SJSA1 (cell line): Measurements from ENCODE around the gene SPINK7. TPM values are rescaled to one million over a fixed set of nuclear protein-coding genes. Genes with fewer than 3 reads are reported as not detected.
"Not testable (repeated sequence)": the region's sequence is repeated elsewhere in the genome, so short reads cannot be mapped to it uniquely, and the experiment has no call there.

Experiments
- DNase-seq, 2 experiments: peaks; one replicate each; pipeline ENCODE4 v3.0.0-alpha.2; 2015 to 2020; ENCODE audit warnings: low spot score in 2 of 2, low read depth in 1 of 2
- H3K27ac ChIP-seq: fragments of 250-450 bp; sonication (Bioruptor Pico); 2 replicates; pipeline ENCODE4 v1.5.1; 2020; ENCODE audit warnings: mild to moderate bottlenecking, moderate library complexity
- H3K27me3 ChIP-seq: fragments of 250-450 bp; sonication (Bioruptor Pico); replicated peaks from 2 replicates; pipeline ENCODE4 v1.5.1; 2020; ENCODE audit warnings: mild to moderate bottlenecking, moderate library complexity
- H3K36me3 ChIP-seq: fragments of 250-450 bp; sonication (Bioruptor Pico); 2 replicates; pipeline ENCODE4 v1.5.1; 2020; ENCODE audit warnings: mild to moderate bottlenecking
- H3K4me1 ChIP-seq: fragments of 250-450 bp; sonication (Bioruptor Pico); replicated peaks from 2 replicates; pipeline ENCODE4 v1.6.1; 2021; ENCODE audit warnings: mild to moderate bottlenecking
- H3K4me3 ChIP-seq: fragments of 250-450 bp; sonication (Bioruptor Pico); 2 replicates; pipeline ENCODE4 v1.5.1; 2020; ENCODE audit warnings: mild to moderate bottlenecking
- H3K9me3 ChIP-seq: fragments of 250-450 bp; sonication (Bioruptor Pico); replicated peaks from 2 replicates; pipeline ENCODE4 v1.5.1; 2020; ENCODE audit warnings: mild to moderate bottlenecking
- total RNA-seq: library from RNA; depleted of rRNA; stranded (reverse); fragments of >200 nt; shearing (Covaris generic); gene quantifications from 2 replicates; pipeline ENCODE4 v1.2.3, GENCODE V29; 2014

The SPINK7 gene
- total RNA-seq, 1 experiment from 2014 or later = not detected

GRCh38 chr5:148320011-148320963, 8.1 kb downstream of the SPINK7 start:
- H3K4me3 ChIP-seq, H3K36me3 ChIP-seq, H3K27ac ChIP-seq, H3K4me1 ChIP-seq, H3K9me3 ChIP-seq, DNase-seq, H3K27me3 ChIP-seq: not testable (repeated sequence)

GRCh38 chr5:148333262-148333849, 21.1 kb downstream of the SPINK7 start:
- H3K4me3 ChIP-seq = no peak overlapping the region
- no peak overlapping the region for H3K27ac ChIP-seq
- H3K4me1 ChIP-seq = no peaks in the 10 kb centered on the region
- H3K27me3 ChIP-seq = no peaks in the 10 kb centered on the region
- H3K9me3 ChIP-seq = no peaks in the 10 kb centered on the region
- no peaks in the 10 kb centered on the region for H3K36me3 ChIP-seq
- DNase-seq = no peak

GRCh38 chr5:148335259-148335658, 23.0 kb downstream of the SPINK7 start, which contains the start of gene SPINK9:
SPINK9 (plus strand) TSS chr5:148335559; CDS start chr5:148335614, 55 bp downstream.
- H3K4me3 ChIP-seq = no peak within 1 kb of the TSS
- H3K4me1 ChIP-seq = no peaks in the 10 kb centered on the region
- no peaks in the 10 kb centered on the region for H3K27me3 ChIP-seq
- H3K27ac ChIP-seq = no peak within 1 kb of the TSS
- H3K36me3 ChIP-seq = no peaks in the 10 kb centered on the region
- no peak for DNase-seq
- no peaks in the 10 kb centered on the region for H3K9me3 ChIP-seq

- no peaks in the 10 kb centered on the region for H3K27me3 ChIP-seq
- DNase-seq = no peak
Measured at GRCh38 chr5:148336704-148337435, 24.6 kb downstream of the SPINK7 start.

GRCh38 chr5:148342371-148343045, 30.3 kb downstream of the SPINK7 start:
- H3K27ac ChIP-seq = no peak overlapping the region
- no peaks in the 10 kb centered on the region for H3K4me1 ChIP-seq

More at GRCh38 chr5:148336704-148337435, 24.6 kb downstream of the SPINK7 start:
- H3K36me3 ChIP-seq = no peaks in the 10 kb centered on the region
- no peaks in the 10 kb centered on the region for H3K4me1 ChIP-seq
- no peak overlapping the region for H3K4me3 ChIP-seq
- no peaks in the 10 kb centered on the region for H3K9me3 ChIP-seq
- H3K27ac ChIP-seq = no peak overlapping the region

GRCh38 chr5:148343046-148343407, 30.8 kb downstream of the SPINK7 start:
- Histone ChIP-seq H3K36me3 (no peaks in the 10 kb centered on the region), H3K9me3 (no peaks in the 10 kb centered on the region), H3K4me3 (no peak overlapping the region), H3K4me1 (no peaks in the 10 kb centered on the region), H3K27me3 (no peaks in the 10 kb centered on the region), H3K27ac (no peak overlapping the region)
- DNase-seq = no peak

More at GRCh38 chr5:148342371-148343045, 30.3 kb downstream of the SPINK7 start:
- Histone ChIP-seq H3K36me3 (no peaks in the 10 kb centered on the region), H3K27me3 (no peaks in the 10 kb centered on the region), H3K9me3 (no peaks in the 10 kb centered on the region), H3K4me3 (no peak overlapping the region)
- DNase-seq = no peak

GRCh38 chr5:148343603-148344487, 31.6 kb downstream of the SPINK7 start:
- H3K9me3 ChIP-seq = no peaks in the 10 kb centered on the region
- DNase-seq = no peak
- no peaks in the 10 kb centered on the region for H3K4me1 ChIP-seq

GRCh38 chr5:148347706-148348105, 35.5 kb downstream of the SPINK7 start:
- no peak for DNase-seq

More at GRCh38 chr5:148343603-148344487, 31.6 kb downstream of the SPINK7 start:
- H3K27me3 ChIP-seq = no peaks in the 10 kb centered on the region
- no peak overlapping the region for H3K4me3 ChIP-seq
- H3K27ac ChIP-seq = no peak overlapping the region
- H3K36me3 ChIP-seq = no peaks in the 10 kb centered on the region

GRCh38 chr5:148352696-148353095, 40.5 kb downstream of the SPINK7 start:
- H3K9me3 ChIP-seq = no peaks in the 10 kb centered on the region
- H3K4me3 ChIP-seq = no peak overlapping the region
- no peak overlapping the region for H3K27ac ChIP-seq
- no peaks in the 10 kb centered on the region for H3K36me3 ChIP-seq
- no peaks in the 10 kb centered on the region for H3K4me1 ChIP-seq
- DNase-seq = no peak
- no peaks in the 10 kb centered on the region for H3K27me3 ChIP-seq

More at GRCh38 chr5:148347706-148348105, 35.5 kb downstream of the SPINK7 start:
- Histone ChIP-seq H3K4me1 (no peaks in the 10 kb centered on the region), H3K27ac (no peak overlapping the region), H3K9me3 (no peaks in the 10 kb centered on the region), H3K36me3 (no peaks in the 10 kb centered on the region), H3K4me3 (no peak overlapping the region), H3K27me3 (no peaks in the 10 kb centered on the region)

- Histone ChIP-seq H3K4me3 (no peak overlapping the region), H3K4me1 (no peaks in the 10 kb centered on the region), H3K9me3 (no peaks in the 10 kb centered on the region), H3K36me3 (no peaks in the 10 kb centered on the region), H3K27ac (no peak overlapping the region), H3K27me3 (no peaks in the 10 kb centered on the region)
- DNase-seq = no peak
Measured at GRCh38 chr5:148353634-148354033, 41.4 kb downstream of the SPINK7 start.

GRCh38 chr5:148364343-148364742, 52.1 kb downstream of the SPINK7 start:
- DNase-seq = no peak
- H3K4me1 ChIP-seq = no peaks in the 10 kb centered on the region
- no peak overlapping the region for H3K27ac ChIP-seq
- H3K27me3 ChIP-seq = peaks cover 13% of the 10 kb centered on the region; the same call in 1 of the 2 replicates
- H3K4me3 ChIP-seq = no peak overlapping the region
- H3K9me3 ChIP-seq = no peaks in the 10 kb centered on the region
- H3K36me3 ChIP-seq = no peaks in the 10 kb centered on the region
